Measurements from ENCODE around the gene SPRYD4. TPM values are rescaled to one million over a fixed set of nuclear protein-coding genes. Genes with fewer than 3 reads are reported as not detected.
"Not testable (repeated sequence)": the region's sequence is repeated elsewhere in the genome, so short reads cannot be mapped to it uniquely, and the experiment has no call there.

The SPRYD4 gene
- total RNA-seq, 1 donor from 2014 or later, result 6.0 TPM

DNA sequence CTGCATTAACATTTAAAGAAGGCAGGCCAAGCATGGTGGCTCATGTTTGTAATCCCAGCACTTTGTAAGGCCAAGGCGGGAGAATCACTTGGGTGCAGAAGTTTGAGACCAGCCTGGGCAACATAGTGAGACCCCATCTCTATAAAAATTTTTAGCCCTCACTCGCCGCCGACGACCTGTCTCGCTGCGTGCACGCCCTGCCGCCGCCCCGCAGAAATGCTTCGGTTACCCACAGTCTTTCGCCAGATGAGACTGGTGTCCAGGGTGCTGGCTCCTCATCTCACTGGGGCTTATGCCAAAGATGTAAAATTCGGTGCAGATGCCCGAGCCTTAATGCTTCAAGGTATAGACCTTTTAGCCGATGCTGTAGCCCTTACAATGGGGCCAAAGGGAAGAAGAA is 42.4 kb downstream of the SPRYD4 start:
- TF ChIP-seq, protein P1, sequence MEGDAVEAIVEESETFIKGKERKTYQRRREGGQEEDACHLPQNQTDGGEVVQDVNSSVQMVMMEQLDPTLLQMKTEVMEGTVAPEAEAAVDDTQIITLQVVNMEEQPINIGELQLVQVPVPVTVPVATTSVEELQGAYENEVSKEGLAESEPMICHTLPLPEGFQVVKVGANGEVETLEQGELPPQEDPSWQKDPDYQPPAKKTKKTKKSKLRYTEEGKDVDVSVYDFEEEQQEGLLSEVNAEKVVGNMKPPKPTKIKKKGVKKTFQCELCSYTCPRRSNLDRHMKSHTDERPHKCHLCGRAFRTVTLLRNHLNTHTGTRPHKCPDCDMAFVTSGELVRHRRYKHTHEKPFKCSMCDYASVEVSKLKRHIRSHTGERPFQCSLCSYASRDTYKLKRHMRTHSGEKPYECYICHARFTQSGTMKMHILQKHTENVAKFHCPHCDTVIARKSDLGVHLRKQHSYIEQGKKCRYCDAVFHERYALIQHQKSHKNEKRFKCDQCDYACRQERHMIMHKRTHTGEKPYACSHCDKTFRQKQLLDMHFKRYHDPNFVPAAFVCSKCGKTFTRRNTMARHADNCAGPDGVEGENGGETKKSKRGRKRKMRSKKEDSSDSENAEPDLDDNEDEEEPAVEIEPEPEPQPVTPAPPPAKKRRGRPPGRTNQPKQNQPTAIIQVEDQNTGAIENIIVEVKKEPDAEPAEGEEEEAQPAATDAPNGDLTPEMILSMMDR (IDR thresholded peaks at IDR 0.05; ENCODE audit: unreplicated experiment), result no peak
- Mint-ChIP-seq H3K27ac (no peak overlapping the region), H3K27me3 (ENCODE audit: low read depth) (peaks cover 19% of the 10 kb centered on the region), H3K9me3 (no peaks in the 10 kb centered on the region), H3K36me3 (no peaks in the 10 kb centered on the region), H3K4me3 (no peak overlapping the region), H3K4me1 (no peaks in the 10 kb centered on the region)
- DNase-seq (ENCODE audit: low spot score in 2 of 2, unreplicated experiment in 2 of 2), result no peak

DNA sequence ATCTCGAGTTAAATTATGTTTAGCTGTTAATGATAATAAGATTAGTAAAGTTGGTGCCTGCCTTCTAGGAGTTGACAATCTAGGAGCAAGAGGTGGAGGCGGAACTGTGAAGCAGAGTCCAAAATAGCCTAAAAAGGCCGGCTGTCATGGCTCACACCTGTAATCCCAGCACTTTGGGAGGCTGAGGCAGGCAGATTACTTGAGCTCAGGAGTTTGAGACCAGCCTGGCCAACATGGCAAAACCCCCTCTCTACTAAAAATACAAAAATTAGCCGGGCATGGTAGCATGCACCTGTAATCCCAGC is 45.6 kb downstream of the SPRYD4 start:
- H3K36me3 Mint-ChIP-seq; H3K27ac Mint-ChIP-seq; H3K9me3 Mint-ChIP-seq; DNase-seq (ENCODE audit: low spot score in 2 of 2, unreplicated experiment in 2 of 2); H3K4me3 Mint-ChIP-seq: not testable (repeated sequence)
- H3K4me1 Mint-ChIP-seq, result peaks cover 11% of the 10 kb centered on the region
- peaks cover 19% of the 10 kb centered on the region for H3K27me3 Mint-ChIP-seq (ENCODE audit: low read depth)

DNA sequence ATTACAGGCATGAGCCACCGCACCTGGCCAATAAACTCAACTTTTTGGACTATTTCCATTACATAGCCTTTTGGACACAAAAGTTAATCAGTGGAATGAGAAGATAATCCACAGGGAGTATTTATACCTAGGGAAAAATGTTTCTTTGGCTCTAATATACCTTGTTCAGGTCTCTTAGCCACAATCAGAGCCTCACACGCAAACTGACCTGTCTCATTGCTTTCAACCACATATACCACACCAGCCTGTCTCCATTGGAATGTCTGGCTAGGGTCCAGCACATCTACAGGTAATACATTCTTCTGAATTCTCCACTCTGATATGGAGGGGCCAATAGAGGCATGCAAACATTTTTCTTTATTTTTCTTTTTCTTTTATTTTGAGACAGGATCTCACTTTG is 49.5 kb downstream of the SPRYD4 start:
- TF ChIP-seq, protein P1 (IDR thresholded peaks at IDR 0.05; ENCODE audit: unreplicated experiment), result no peak
- no peaks in the 10 kb centered on the region for H3K9me3 Mint-ChIP-seq
- no peaks in the 10 kb centered on the region for H3K36me3 Mint-ChIP-seq
- peak overlapping the region; percentile 68 for H3K27ac Mint-ChIP-seq
- DNase-seq (ENCODE audit: low spot score in 2 of 2, unreplicated experiment in 2 of 2), result no peak
- no peak overlapping the region for H3K4me3 Mint-ChIP-seq
- peaks cover 2% of the 10 kb centered on the region for H3K27me3 Mint-ChIP-seq (ENCODE audit: low read depth)
- H3K4me1 Mint-ChIP-seq, result peaks cover 32% of the 10 kb centered on the region

DNA sequence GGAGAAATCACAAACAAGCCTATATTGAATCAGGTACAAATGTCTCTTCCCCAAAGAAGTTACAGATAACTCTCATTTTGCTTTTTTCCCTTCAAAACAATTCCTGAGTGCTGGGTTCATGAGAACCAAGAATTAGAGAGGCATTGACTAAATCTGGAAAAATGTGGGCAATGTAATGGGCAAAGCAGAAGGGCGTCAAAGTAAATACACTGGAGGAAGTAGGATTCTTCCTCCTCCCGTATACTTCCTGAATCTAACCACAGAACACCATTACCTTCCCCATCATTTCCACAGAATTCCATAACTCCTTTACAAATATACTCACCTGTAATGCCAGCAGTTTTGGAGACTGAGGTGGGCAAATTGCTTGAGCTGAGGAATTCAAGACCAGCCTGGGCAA is 50.2 kb downstream of the SPRYD4 start:
- no peak for DNase-seq (ENCODE audit: low spot score in 2 of 2, unreplicated experiment in 2 of 2)
- peaks cover 1% of the 10 kb centered on the region for H3K27me3 Mint-ChIP-seq (ENCODE audit: low read depth)
- peaks cover 35% of the 10 kb centered on the region for H3K4me1 Mint-ChIP-seq
- H3K4me3 Mint-ChIP-seq, result no peak overlapping the region
- H3K27ac Mint-ChIP-seq, result peak overlapping the region; percentile 68
- H3K9me3 Mint-ChIP-seq, result no peaks in the 10 kb centered on the region
- TF ChIP-seq, protein P1 (IDR thresholded peaks at IDR 0.05; ENCODE audit: unreplicated experiment), result no peak
- H3K36me3 Mint-ChIP-seq, result no peaks in the 10 kb centered on the region

DNA sequence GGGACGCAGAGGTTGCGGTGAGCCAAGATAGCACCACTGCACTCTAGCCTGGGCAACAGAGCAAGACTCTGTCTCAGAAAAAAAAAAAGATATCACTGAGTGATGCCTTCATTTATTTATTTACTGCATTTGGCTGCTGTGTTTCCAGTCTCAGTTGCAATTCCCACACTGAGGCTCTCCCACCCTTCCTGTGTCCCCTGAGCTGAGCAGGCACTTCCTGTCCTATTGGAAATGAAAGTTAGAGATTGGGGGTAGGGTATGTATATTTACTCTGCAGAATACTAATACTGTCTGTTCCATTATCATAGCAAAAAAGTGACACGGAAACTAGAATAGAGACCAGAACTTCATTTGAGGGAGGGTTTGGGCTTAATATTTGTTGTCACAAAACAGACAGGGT is 51.7 kb downstream of the SPRYD4 start:
- Mint-ChIP-seq H3K9me3 (no peaks in the 10 kb centered on the region), H3K36me3 (no peaks in the 10 kb centered on the region), H3K4me1 (peaks cover 42% of the 10 kb centered on the region), H3K27me3 (ENCODE audit: low read depth) (no peaks in the 10 kb centered on the region), H3K27ac (peak overlapping the region; percentile 98), H3K4me3 (no peak overlapping the region)
- TF ChIP-seq, protein P1 (IDR thresholded peaks at IDR 0.05; ENCODE audit: unreplicated experiment), result no peak
- no peak for DNase-seq (ENCODE audit: low spot score in 2 of 2, unreplicated experiment in 2 of 2)

DNA sequence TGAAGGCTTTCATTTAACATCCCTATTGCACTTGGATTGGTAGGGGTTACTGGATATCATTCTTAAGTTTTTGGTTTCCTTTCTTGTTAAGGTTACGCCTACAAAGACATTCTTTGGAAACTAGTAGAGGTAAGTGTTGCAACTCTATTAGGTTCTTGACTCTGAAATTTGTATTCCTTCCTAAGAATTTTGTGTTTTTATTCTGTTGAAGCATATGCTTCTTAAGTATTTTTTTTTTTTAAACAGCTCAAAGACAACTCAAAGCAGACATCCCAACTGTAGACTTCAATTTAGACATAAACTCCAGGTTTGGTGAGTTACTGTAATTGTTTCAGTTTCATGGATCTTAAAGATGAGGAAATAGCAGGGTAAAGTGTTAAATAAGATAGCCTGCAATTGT is 52.1 kb downstream of the SPRYD4 start:
- Mint-ChIP-seq H3K27ac (peak overlapping the region; percentile 98), H3K4me3 (peak overlapping the region; percentile 34), H3K27me3 (ENCODE audit: low read depth) (no peaks in the 10 kb centered on the region), H3K36me3 (no peaks in the 10 kb centered on the region), H3K9me3 (no peaks in the 10 kb centered on the region), H3K4me1 (peaks cover 42% of the 10 kb centered on the region)
- DNase-seq (ENCODE audit: low spot score in 2 of 2, unreplicated experiment in 2 of 2), result no peak
- TF ChIP-seq, protein P1 (IDR thresholded peaks at IDR 0.05; ENCODE audit: unreplicated experiment), result no peak

Data from mesothelial cell of epicardium (in vitro differentiated cells).